KOPT-K1 (cell line): ENCODE data around the gene PLD4.

Source experiments
- H3K27ac ChIP-seq: fragments of 200-600 bp; sonication (generic); 2 replicates; pipeline ENCODE4 v1.5.1; 2016; ENCODE audit warnings: antibody characterized with exemption, mild to moderate bottlenecking, low read depth, low read length; ENCODE audit not compliant: poor library complexity, severe bottlenecking
- H3K36me3 ChIP-seq: fragments of 200-600 bp; sonication (generic); 2 replicates; pipeline ENCODE4 v1.5.1; 2017; ENCODE audit warnings: antibody characterized with exemption, mild to moderate bottlenecking, low read length, moderate library complexity; ENCODE audit not compliant: insufficient read depth
- H3K9me3 ChIP-seq: fragments of 200-600 bp; sonication (generic); 2 replicates; pipeline ENCODE4 v1.5.1; 2017; ENCODE audit warnings: antibody characterized with exemption, low read length, mild to moderate bottlenecking; ENCODE audit not compliant: insufficient read depth, poor library complexity, severe bottlenecking

Gene PLD4

GRCh38 chr14:104981699-104982541 lies 57.2 kb downstream of the PLD4 start:
- Histone ChIP-seq H3K36me3 (no peaks in the 10 kb centered on the region), H3K27ac (no peak overlapping the region), H3K9me3 (no peaks in the 10 kb centered on the region)

DNA sequence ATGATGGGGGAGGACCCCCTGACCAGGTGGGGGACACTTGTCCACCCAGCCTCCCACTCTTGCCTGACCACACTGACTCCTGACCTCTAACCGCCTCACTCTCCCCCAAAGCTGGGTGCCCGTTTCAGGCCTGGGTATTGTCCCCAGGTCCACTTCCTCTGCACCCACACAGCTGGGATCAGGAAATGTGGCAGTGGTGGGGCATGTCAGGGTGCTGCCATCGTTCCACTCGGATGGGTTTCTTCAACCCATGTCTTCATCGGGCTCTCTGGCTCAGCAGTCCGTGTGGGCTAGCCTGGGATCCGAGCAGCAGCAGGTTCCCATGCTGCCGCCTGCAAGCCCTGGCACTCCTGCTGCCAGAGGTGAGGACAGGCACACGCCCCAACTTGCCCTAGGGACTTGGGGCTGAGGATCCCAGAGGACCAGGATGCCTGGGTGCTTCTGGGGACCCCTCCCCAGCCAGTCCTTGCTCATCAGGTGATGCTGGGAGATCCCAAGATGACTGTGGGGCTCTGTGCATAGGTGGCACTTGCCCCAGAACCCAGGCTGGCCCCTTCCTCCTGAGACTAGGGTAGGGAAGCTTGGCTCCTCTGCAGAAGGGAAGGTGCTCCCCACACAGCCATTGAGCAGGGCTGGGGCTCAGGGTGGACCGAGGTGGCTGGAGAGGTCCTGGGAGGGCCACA lies 58.0 kb downstream of the PLD4 start:
- Histone ChIP-seq H3K27ac (no peak overlapping the region), H3K36me3 (no peaks in the 10 kb centered on the region), H3K9me3 (no peaks in the 10 kb centered on the region)
